ENCODE measurements around the gene CAMTA1.

The CAMTA1 gene

GRCh38 chr1:7387053-7387927 is 602.0 kb downstream of the CAMTA1 start:
- Histone ChIP-seq H3K9ac (ENCODE audit: low read length) (no peak overlapping the region), H3K4me3 (ENCODE audit: low read depth in 1 of 2, low read length in 2 of 2) (no peak overlapping the region), H3K27ac (ENCODE audit: low read depth, low read length) (no peak overlapping the region), H3K4me1 (ENCODE audit: insufficient read depth, low read length) (peaks cover 21% of the 10 kb centered on the region), H3K9me3 (ENCODE audit: low read length) (no peaks in the 10 kb centered on the region), H3K36me3 (ENCODE audit: insufficient read depth, low read length) (no peaks in the 10 kb centered on the region), H3K27me3 (ENCODE audit: control insufficient read depth in 1 of 2, insufficient read depth in 2 of 2, low read length in 2 of 2) (no peaks in the 10 kb centered on the region)

GRCh38 chr1:7388141-7388487 is 602.9 kb downstream of the CAMTA1 start:
- Histone ChIP-seq H3K9me3 (ENCODE audit: low read length) (no peaks in the 10 kb centered on the region), H3K27me3 (ENCODE audit: control insufficient read depth in 1 of 2, insufficient read depth in 2 of 2, low read length in 2 of 2) (no peaks in the 10 kb centered on the region), H3K27ac (ENCODE audit: low read depth, low read length) (no peak overlapping the region), H3K36me3 (ENCODE audit: insufficient read depth, low read length) (no peaks in the 10 kb centered on the region), H3K4me1 (ENCODE audit: insufficient read depth, low read length) (peaks cover 21% of the 10 kb centered on the region), H3K9ac (ENCODE audit: low read length) (no peak overlapping the region), H3K4me3 (ENCODE audit: low read depth in 1 of 2, low read length in 2 of 2) (no peak overlapping the region)

- Histone ChIP-seq H3K9me3 (ENCODE audit: low read length) (no peaks in the 10 kb centered on the region), H3K4me3 (ENCODE audit: low read depth in 1 of 2, low read length in 2 of 2) (no peak overlapping the region), H3K9ac (ENCODE audit: low read length) (no peak overlapping the region), H3K27me3 (ENCODE audit: control insufficient read depth in 1 of 2, insufficient read depth in 2 of 2, low read length in 2 of 2) (no peaks in the 10 kb centered on the region), H3K4me1 (ENCODE audit: insufficient read depth, low read length) (peaks cover 21% of the 10 kb centered on the region), H3K27ac (ENCODE audit: low read depth, low read length) (peak overlapping the region; percentile 17), H3K36me3 (ENCODE audit: insufficient read depth, low read length) (no peaks in the 10 kb centered on the region)
Observed at GRCh38 chr1:7388488-7389185, 603.4 kb downstream of the CAMTA1 start.

GRCh38 chr1:7389201-7389905 is 604.1 kb downstream of the CAMTA1 start:
- no peak overlapping the region for H3K9ac ChIP-seq (ENCODE audit: low read length)
- no peak overlapping the region for H3K27ac ChIP-seq (ENCODE audit: low read depth, low read length)
- H3K4me1 ChIP-seq (ENCODE audit: insufficient read depth, low read length) = peaks cover 21% of the 10 kb centered on the region
- no peaks in the 10 kb centered on the region for H3K9me3 ChIP-seq (ENCODE audit: low read length)
- no peaks in the 10 kb centered on the region for H3K27me3 ChIP-seq (ENCODE audit: control insufficient read depth in 1 of 2, insufficient read depth in 2 of 2, low read length in 2 of 2)
- no peak overlapping the region for H3K4me3 ChIP-seq (ENCODE audit: low read depth in 1 of 2, low read length in 2 of 2)
- H3K36me3 ChIP-seq (ENCODE audit: insufficient read depth, low read length) = no peaks in the 10 kb centered on the region

GRCh38 chr1:7389906-7390603 is 604.8 kb downstream of the CAMTA1 start:
- Histone ChIP-seq H3K4me3 (ENCODE audit: low read depth in 1 of 2, low read length in 2 of 2) (no peak overlapping the region), H3K36me3 (ENCODE audit: insufficient read depth, low read length) (no peaks in the 10 kb centered on the region), H3K27ac (ENCODE audit: low read depth, low read length) (no peak overlapping the region), H3K9ac (ENCODE audit: low read length) (no peak overlapping the region), H3K4me1 (ENCODE audit: insufficient read depth, low read length) (peaks cover 21% of the 10 kb centered on the region), H3K9me3 (ENCODE audit: low read length) (no peaks in the 10 kb centered on the region), H3K27me3 (ENCODE audit: control insufficient read depth in 1 of 2, insufficient read depth in 2 of 2, low read length in 2 of 2) (no peaks in the 10 kb centered on the region)

- Histone ChIP-seq H3K27me3 (ENCODE audit: control insufficient read depth in 1 of 2, insufficient read depth in 2 of 2, low read length in 2 of 2) (no peaks in the 10 kb centered on the region), H3K9me3 (ENCODE audit: low read length) (no peaks in the 10 kb centered on the region), H3K4me1 (ENCODE audit: insufficient read depth, low read length) (peaks cover 21% of the 10 kb centered on the region), H3K4me3 (ENCODE audit: low read depth in 1 of 2, low read length in 2 of 2) (no peak overlapping the region), H3K36me3 (ENCODE audit: insufficient read depth, low read length) (no peaks in the 10 kb centered on the region), H3K9ac (ENCODE audit: low read length) (no peak overlapping the region), H3K27ac (ENCODE audit: low read depth, low read length) (no peak overlapping the region)
Observed at GRCh38 chr1:7390604-7391000, 605.3 kb downstream of the CAMTA1 start.

- H3K27ac ChIP-seq (ENCODE audit: low read depth, low read length) = no peak overlapping the region
- peaks cover 18% of the 10 kb centered on the region for H3K4me1 ChIP-seq (ENCODE audit: insufficient read depth, low read length)
- no peaks in the 10 kb centered on the region for H3K9me3 ChIP-seq (ENCODE audit: low read length)
- no peak overlapping the region for H3K4me3 ChIP-seq (ENCODE audit: low read depth in 1 of 2, low read length in 2 of 2)
- no peak overlapping the region for H3K9ac ChIP-seq (ENCODE audit: low read length)
- H3K27me3 ChIP-seq (ENCODE audit: control insufficient read depth in 1 of 2, insufficient read depth in 2 of 2, low read length in 2 of 2) = no peaks in the 10 kb centered on the region
- H3K36me3 ChIP-seq (ENCODE audit: insufficient read depth, low read length) = no peaks in the 10 kb centered on the region
Observed at GRCh38 chr1:7393136-7393535, 607.9 kb downstream of the CAMTA1 start.

GRCh38 chr1:7395251-7395650 is 610.0 kb downstream of the CAMTA1 start:
- no peaks in the 10 kb centered on the region for H3K27me3 ChIP-seq (ENCODE audit: control insufficient read depth in 1 of 2, insufficient read depth in 2 of 2, low read length in 2 of 2)
- no peak overlapping the region for H3K9ac ChIP-seq (ENCODE audit: low read length)
- no peaks in the 10 kb centered on the region for H3K36me3 ChIP-seq (ENCODE audit: insufficient read depth, low read length)
- H3K9me3 ChIP-seq (ENCODE audit: low read length) = peaks cover 5% of the 10 kb centered on the region
- no peaks in the 10 kb centered on the region for H3K4me1 ChIP-seq (ENCODE audit: insufficient read depth, low read length)
- no peak overlapping the region for H3K4me3 ChIP-seq (ENCODE audit: low read depth in 1 of 2, low read length in 2 of 2)
- no peak overlapping the region for H3K27ac ChIP-seq (ENCODE audit: low read depth, low read length)

- H3K27ac ChIP-seq (ENCODE audit: low read depth, low read length) = no peak overlapping the region
- no peaks in the 10 kb centered on the region for H3K36me3 ChIP-seq (ENCODE audit: insufficient read depth, low read length)
- H3K9ac ChIP-seq (ENCODE audit: low read length) = no peak overlapping the region
- no peak overlapping the region for H3K4me3 ChIP-seq (ENCODE audit: low read depth in 1 of 2, low read length in 2 of 2)
- no peaks in the 10 kb centered on the region for H3K27me3 ChIP-seq (ENCODE audit: control insufficient read depth in 1 of 2, insufficient read depth in 2 of 2, low read length in 2 of 2)
- H3K4me1 ChIP-seq (ENCODE audit: insufficient read depth, low read length) = no peaks in the 10 kb centered on the region
- H3K9me3 ChIP-seq (ENCODE audit: low read length) = peaks cover 5% of the 10 kb centered on the region
Observed at GRCh38 chr1:7398982-7399381, 613.7 kb downstream of the CAMTA1 start.

GRCh38 chr1:7399514-7400125 is 614.4 kb downstream of the CAMTA1 start:
- no peaks in the 10 kb centered on the region for H3K36me3 ChIP-seq (ENCODE audit: insufficient read depth, low read length)

GRCh38 chr1:7400566-7400965 is 615.3 kb downstream of the CAMTA1 start:
- H3K4me3 ChIP-seq (ENCODE audit: low read depth in 1 of 2, low read length in 2 of 2) = no peak overlapping the region
- H3K9me3 ChIP-seq (ENCODE audit: low read length) = peaks cover 5% of the 10 kb centered on the region
- no peaks in the 10 kb centered on the region for H3K36me3 ChIP-seq (ENCODE audit: insufficient read depth, low read length)
- no peak overlapping the region for H3K27ac ChIP-seq (ENCODE audit: low read depth, low read length)
- H3K27me3 ChIP-seq (ENCODE audit: control insufficient read depth in 1 of 2, insufficient read depth in 2 of 2, low read length in 2 of 2) = no peaks in the 10 kb centered on the region
- no peak overlapping the region for H3K9ac ChIP-seq (ENCODE audit: low read length)
- H3K4me1 ChIP-seq (ENCODE audit: insufficient read depth, low read length) = no peaks in the 10 kb centered on the region

More at GRCh38 chr1:7399514-7400125, 614.4 kb downstream of the CAMTA1 start:
- H3K4me3 ChIP-seq (ENCODE audit: low read depth in 1 of 2, low read length in 2 of 2) = no peak overlapping the region
- no peak overlapping the region for H3K9ac ChIP-seq (ENCODE audit: low read length)
- no peaks in the 10 kb centered on the region for H3K4me1 ChIP-seq (ENCODE audit: insufficient read depth, low read length)
- H3K27ac ChIP-seq (ENCODE audit: low read depth, low read length) = no peak overlapping the region
- no peaks in the 10 kb centered on the region for H3K27me3 ChIP-seq (ENCODE audit: control insufficient read depth in 1 of 2, insufficient read depth in 2 of 2, low read length in 2 of 2)
- peaks cover 5% of the 10 kb centered on the region for H3K9me3 ChIP-seq (ENCODE audit: low read length)

All from muscle layer of colon (tissue), 2 donors.